HepG2 (cell line): ENCODE measurements around the gene TMEM134. TPM values are rescaled to one million over a fixed set of nuclear protein-coding genes. Genes with fewer than 3 reads are reported as not detected.
A peak's percentile ranks its signal among the peaks of the same experiment; 100 is the strongest.

Source experiments
- ATF2 ChIP-seq: sonication (generic); formaldehyde crosslinking; IDR thresholded peaks from 2 replicates; pipeline ENCODE4 v1.4.0; 2020; ENCODE audit warnings: missing genetic modification reagents
- ATF7-NPFF ChIP-seq: sonication (generic); formaldehyde crosslinking; IDR thresholded peaks from 2 replicates; pipeline ENCODE4 v1.8.1; 2023; ENCODE audit warnings: mild to moderate bottlenecking, low read depth, missing genetic modification reagents, moderate library complexity
- CBFB ChIP-seq: sonication (generic); formaldehyde crosslinking; IDR thresholded peaks from 2 replicates; pipeline ENCODE4 v1.4.0; 2020; ENCODE audit warnings: missing genetic modification reagents
- CHD2 ChIP-seq: IDR thresholded peaks from 2 replicates; pipeline ENCODE4 v1.6.1; 2011; ENCODE audit warnings: low read depth, low read length, improper control_type of control experiment
- KLF15 ChIP-seq: sonication (generic); formaldehyde crosslinking; IDR thresholded peaks from 2 replicates; pipeline ENCODE4 v1.8.1; 2023; ENCODE audit warnings: borderline replicate concordance, mild to moderate bottlenecking, inconsistent platforms, missing genetic modification reagents, mixed read lengths
- MAX ChIP-seq: IDR thresholded peaks from 2 replicates; pipeline ENCODE4 v1.6.1; 2012; ENCODE audit warnings: inconsistent platforms
- SAFB2 ChIP-seq: sonication (generic); formaldehyde crosslinking; IDR thresholded peaks from 2 replicates; pipeline ENCODE4 v1.5.1; 2020; ENCODE audit warnings: missing genetic modification reagents, low read depth, mild to moderate bottlenecking, borderline replicate concordance
- SIN3A ChIP-seq: IDR thresholded peaks from 2 replicates; pipeline ENCODE4 v1.6.1; 2011; ENCODE audit warnings: low read depth, mild to moderate bottlenecking, control low read depth, low read length, borderline replicate concordance
- SOX13 ChIP-seq, 3 experiments: fragments of 450-650 bp in 1 of 3; sonication (generic) in 1 of 3; formaldehyde crosslinking in 1 of 3; IDR thresholded peaks in 2 of 3; conservative IDR thresholded peaks in 1 of 3; 2 replicates each; pipeline versions ENCODE4 v1.5.0 to v1.6.1; 2016 to 2020; ENCODE audit warnings: antibody characterized with exemption in 1 of 3, mild to moderate bottlenecking in 1 of 3, missing compliant biosample characterization in 1 of 3, missing genetic modification reagents in 1 of 3, moderate library complexity in 1 of 3
- SSRP1 ChIP-seq: IDR thresholded peaks from 2 replicates; pipeline ENCODE4 v1.6.1; 2016; ENCODE audit warnings: control low read depth
- STAT6 ChIP-seq: sonication (generic); formaldehyde crosslinking; IDR thresholded peaks from 2 replicates; pipeline ENCODE4 v1.4.0; 2020; ENCODE audit warnings: missing genetic modification reagents, mild to moderate bottlenecking, borderline replicate concordance
- ZNF317 ChIP-seq: sonication (generic); formaldehyde crosslinking; IDR thresholded peaks from 2 replicates; pipeline ENCODE4 v1.5.0; 2020; ENCODE audit warnings: mild to moderate bottlenecking, missing genetic modification reagents
- ZNF414 ChIP-seq: sonication (generic); formaldehyde crosslinking; IDR thresholded peaks from 2 replicates; pipeline ENCODE4 v1.5.0; 2020; ENCODE audit warnings: missing genetic modification reagents
- ZNF460 ChIP-seq: sonication (generic); formaldehyde crosslinking; IDR thresholded peaks from 2 replicates; pipeline ENCODE4 v1.5.1; 2020; ENCODE audit warnings: missing genetic modification reagents, mild to moderate bottlenecking, borderline replicate concordance
- ZNF468 ChIP-seq: sonication (generic); formaldehyde crosslinking; IDR thresholded peaks from 2 replicates; pipeline ENCODE4 v1.8.0; 2022; ENCODE audit warnings: mild to moderate bottlenecking, moderate library complexity, missing genetic modification reagents
- ZNF580 ChIP-seq: IDR thresholded peaks from 2 replicates; pipeline ENCODE4 v1.6.1; 2016; ENCODE audit warnings: low read depth, borderline replicate concordance
- ZNF652 ChIP-seq: IDR thresholded peaks from 2 replicates; pipeline ENCODE4 v1.6.1; 2016; ENCODE audit warnings: low read depth, borderline replicate concordance
- ZXDC ChIP-seq: sonication (generic); formaldehyde crosslinking; IDR thresholded peaks from 2 replicates; pipeline ENCODE4 v1.5.0; 2020; ENCODE audit warnings: mild to moderate bottlenecking, missing genetic modification reagents
- polyA plus RNA-seq, 8 experiments: library from polyadenylated mRNA; depleted of rRNA in 3 of 8; stranded (reverse) in 7 of 8; unstranded in 1 of 8; fragments of >200 nt; fragmentation: Illumina TruSeq in 4 of 8; extraction: Trizol in 4 of 8; gene quantifications; 2 replicates each; pipeline versions ENCODE4 v1.2.1 to v1.2.3, GENCODE V29; 2011 to 2016; ENCODE audit warnings: low read depth in 4 of 8, missing spikeins in 1 of 8, mixed read lengths in 1 of 8; ENCODE audit not compliant: insufficient read depth in 1 of 8
- total RNA-seq, 5 experiments: library from RNA; depleted of rRNA; stranded (reverse); fragments of >200 nt; fragmentation: Illumina TruSeq; extraction: Trizol; gene quantifications; 2 replicates each; pipeline ENCODE4 v1.2.3, GENCODE V29; 2016; ENCODE audit warnings: low read depth in 1 of 5

The TMEM134 gene
- total and polyA plus RNA-seq, 2 of the 13 experiments (the other 11 are each of a cell fraction or from before 2014, with no cell fraction given) = 6.9 to 26.9 TPM

- TF ChIP-seq ATF2 (CRISPR knock-in tag) (no peak), ZNF468 (no peak), MAX (peak; percentile 40; the same call in 1 of the 2 replicates), ATF7-NPFF (0 out of 2 replicates have a peak, but pooled peaks have one; percentile 17), KLF15 (CRISPR knock-in tag) (no peak), ZXDC (CRISPR knock-in tag) (no peak), ZNF580 (CRISPR knock-in tag) (no peak), ZNF414 (peak; percentile 73; the same call in 1 of the 2 replicates), ZNF317 (peak; percentile 70; the same call in 1 of the 2 replicates), SIN3A (no peak; the same call in 1 of the 2 replicates), SAFB2 (CRISPR knock-in tag) (peak; percentile 30; the same call in 1 of the 2 replicates), SSRP1 (CRISPR knock-in tag) (no peak), STAT6 (CRISPR knock-in tag) (0 out of 2 replicates have a peak, but pooled peaks have one; percentile 14), ZNF652 (CRISPR knock-in tag) (no peak), CHD2 (no peak), CBFB (0 out of 2 replicates have a peak, but pooled peaks have one; percentile 54), ZNF460 (no peak), SOX13 (IDR thresholded peaks at IDR 0.05) (no peak), SOX13 (CRISPR knock-in tag; conservative IDR thresholded peaks at IDR 0.05 in 1 of 2, IDR thresholded peaks at IDR 0.05 in 1 of 2) (0 out of 4 replicates have a peak, but pooled peaks of 1 of the 2 experiments have one; percentile 18)
These were observed 4.5 kb downstream of the TMEM134 start (continued) for GRCh38 chr11:67464411-67465188.
